PC-9 (cell line): ENCODE measurements around the gene NTSR2. TPM values are rescaled to one million over a fixed set of nuclear protein-coding genes. Genes with fewer than 3 reads are reported as not detected.

Experiments used
- BruUV-seq: library from RNA; stranded (reverse); fragments of 400-500 nt; replicated peaks from 2 replicates; lab custom pipeline; 2021; lab: Mats Ljungman, UMichigan
- CTCF ChIA-PET: fragments of 300-600 bp; sonication (Branson Sonifier 250); formaldehyde crosslinking; loops from one replicate; lab custom pipeline; 2022; ENCODE audit warnings: antibody characterized with exemption; lab: Charles Lee
- POLR2A ChIA-PET: fragments of 300-600 bp; sonication (Branson Sonifier 250); formaldehyde crosslinking; loops from one replicate; lab custom pipeline; 2022; ENCODE audit warnings: antibody characterized with exemption; ENCODE audit not compliant: unreplicated experiment; lab: Charles Lee
- DNase-seq, 2 experiments: peaks; one replicate each; pipeline versions ENCODE4 v3.0.0 to v3.0.0-alpha.2; 2015 to 2022; ENCODE audit warnings: mixed read lengths in 1 of 2
- H2AFZ ChIP-seq: fragments of 200-600 bp; sonication (generic); 2 replicates; pipeline ENCODE4 v1.8.1; 2017; ENCODE audit warnings: antibody characterized with exemption
- H3F3A ChIP-seq: fragments of 200-600 bp; sonication (generic); 2 replicates; pipeline ENCODE4 v1.8.1; 2017; ENCODE audit warnings: antibody characterized with exemption, mild to moderate bottlenecking, low read depth; ENCODE audit not compliant: insufficient read depth
- H3K27ac ChIP-seq: fragments of 200-600 bp; sonication (generic); 2 replicates; pipeline ENCODE4 v1.6.1; 2016; ENCODE audit warnings: mixed run types
- H3K27me3 ChIP-seq: fragments of 200-600 bp; sonication (generic); 2 replicates; pipeline ENCODE4 v1.6.1; 2016; ENCODE audit warnings: low read depth, mixed run types; ENCODE audit not compliant: insufficient read depth
- H3K36me3 ChIP-seq: fragments of 200-600 bp; sonication (generic); 2 replicates; pipeline ENCODE4 v1.6.1; 2016; ENCODE audit warnings: low read depth, mixed run types
- H3K4me1 ChIP-seq: fragments of 200-600 bp; sonication (generic); replicated peaks from 2 replicates; pipeline ENCODE4 v1.6.1; 2016; ENCODE audit warnings: mixed run types; ENCODE audit not compliant: insufficient read depth
- H3K4me2 ChIP-seq: fragments of 200-600 bp; sonication (generic); 2 replicates; pipeline ENCODE4 v1.6.1; 2017; ENCODE audit warnings: mixed run types
- H3K4me3 ChIP-seq: fragments of 200-600 bp; sonication (generic); 2 replicates; pipeline ENCODE4 v1.6.1; 2016; ENCODE audit warnings: mixed run types
- H3K79me2 ChIP-seq: fragments of 200-600 bp; sonication (generic); 2 replicates; pipeline ENCODE4 v1.6.1; 2017; ENCODE audit warnings: low read depth, mixed run types
- H3K9me2 ChIP-seq: fragments of 200-600 bp; sonication (generic); 2 replicates; pipeline ENCODE4 v1.8.1; 2017; ENCODE audit warnings: mild to moderate bottlenecking; ENCODE audit not compliant: insufficient read depth
- H3K9me3 ChIP-seq: fragments of 200-600 bp; sonication (generic); 2 replicates; pipeline ENCODE4 v1.8.1; 2016; ENCODE audit warnings: low read depth; ENCODE audit not compliant: insufficient read depth
- H4K20me1 ChIP-seq: fragments of 200-600 bp; sonication (generic); 2 replicates; pipeline ENCODE4 v1.8.1; 2017; ENCODE audit not compliant: insufficient read depth
- EZH2 ChIP-seq: fragments of 200-600 bp; sonication (generic); IDR thresholded peaks from 2 replicates; pipeline ENCODE4 v1.8.0; 2017; ENCODE audit warnings: antibody characterized with exemption, low read depth
- intact Hi-C: fragments of 100-400 bp; cut with micrococcal nuclease; formaldehyde crosslinking; loops from one replicate; pipeline ENCODE4 v1.10.0; 2022; ENCODE audit not compliant: unreplicated experiment
- total RNA-seq: library from RNA; stranded (reverse); gene quantifications from 2 replicates; pipeline ENCODE4 v1.2.3, GENCODE V29; 2021
- TF ChIP-seq, protein P1 (sequence below): fragments of 200-600 bp; sonication (generic); conservative IDR thresholded peaks from 2 replicates; pipeline ENCODE4 v1.6.1; 2017; ENCODE audit warnings: mixed run types, antibody characterized with exemption, mild to moderate bottlenecking, moderate library complexity

Gene NTSR2
- total RNA-seq, 1 experiment from 2014 or later = not detected

DNA sequence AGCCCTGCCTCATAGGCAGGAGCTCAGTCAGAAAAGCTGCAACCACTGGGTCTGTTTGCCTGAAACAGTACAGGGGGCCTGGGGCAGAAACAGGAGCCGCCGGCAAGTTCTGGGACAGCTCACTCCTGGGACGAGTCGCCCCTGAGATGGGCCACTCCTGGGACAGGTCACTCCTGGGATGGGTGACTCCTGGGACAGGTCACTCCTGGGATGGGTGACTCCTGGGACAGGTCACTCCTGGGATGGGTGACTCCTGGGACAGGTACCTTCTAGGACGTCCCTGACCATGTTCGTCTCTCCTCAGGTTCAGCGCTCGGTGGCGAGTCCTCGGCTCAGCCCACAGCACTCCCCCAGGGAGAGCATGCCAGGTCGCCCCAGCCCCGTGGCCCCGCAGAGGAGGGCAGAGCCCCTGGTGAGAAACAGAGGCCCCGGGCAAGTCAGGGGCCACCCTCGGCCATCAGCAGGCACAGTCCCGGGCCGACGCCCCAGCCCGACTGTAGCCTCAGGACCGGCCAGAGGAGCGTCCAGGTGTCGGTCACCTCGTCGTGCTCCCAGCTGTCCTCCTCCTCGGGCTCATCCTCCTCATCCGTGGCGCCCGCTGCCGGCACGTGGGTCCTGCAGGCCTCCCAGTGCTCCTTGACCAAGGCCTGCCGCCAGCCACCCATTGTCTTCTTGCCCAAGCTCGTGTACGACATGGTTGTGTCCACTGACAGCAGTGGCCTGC is 51.8 kb downstream of the NTSR2 start:
- H3K36me3 ChIP-seq = no peaks in the 10 kb centered on the region
- no peak overlapping the region for H3K4me3 ChIP-seq
- H3K9me2 ChIP-seq = no peaks in the 10 kb centered on the region
- ChIA-PET POLR2A (no interaction called here), CTCF (no interaction called here)
- no peaks in the 10 kb centered on the region for H3K79me2 ChIP-seq
- TF ChIP-seq EZH2 = no peak
- TF ChIP-seq, protein P1, sequence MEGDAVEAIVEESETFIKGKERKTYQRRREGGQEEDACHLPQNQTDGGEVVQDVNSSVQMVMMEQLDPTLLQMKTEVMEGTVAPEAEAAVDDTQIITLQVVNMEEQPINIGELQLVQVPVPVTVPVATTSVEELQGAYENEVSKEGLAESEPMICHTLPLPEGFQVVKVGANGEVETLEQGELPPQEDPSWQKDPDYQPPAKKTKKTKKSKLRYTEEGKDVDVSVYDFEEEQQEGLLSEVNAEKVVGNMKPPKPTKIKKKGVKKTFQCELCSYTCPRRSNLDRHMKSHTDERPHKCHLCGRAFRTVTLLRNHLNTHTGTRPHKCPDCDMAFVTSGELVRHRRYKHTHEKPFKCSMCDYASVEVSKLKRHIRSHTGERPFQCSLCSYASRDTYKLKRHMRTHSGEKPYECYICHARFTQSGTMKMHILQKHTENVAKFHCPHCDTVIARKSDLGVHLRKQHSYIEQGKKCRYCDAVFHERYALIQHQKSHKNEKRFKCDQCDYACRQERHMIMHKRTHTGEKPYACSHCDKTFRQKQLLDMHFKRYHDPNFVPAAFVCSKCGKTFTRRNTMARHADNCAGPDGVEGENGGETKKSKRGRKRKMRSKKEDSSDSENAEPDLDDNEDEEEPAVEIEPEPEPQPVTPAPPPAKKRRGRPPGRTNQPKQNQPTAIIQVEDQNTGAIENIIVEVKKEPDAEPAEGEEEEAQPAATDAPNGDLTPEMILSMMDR = no peak
- H3K27me3 ChIP-seq = peaks cover 24% of the 10 kb centered on the region; the same call in 1 of the 2 replicates
- intact Hi-C loops = no loop called here
- no peaks in the 10 kb centered on the region for H3K4me1 ChIP-seq
- BruUV-seq = no TSS peak
- no peak overlapping the region for H3K4me2 ChIP-seq
- no peaks in the 10 kb centered on the region for H3K9me3 ChIP-seq
- no peaks in the 10 kb centered on the region for H3F3A ChIP-seq
- no peaks in the 10 kb centered on the region for H4K20me1 ChIP-seq
- DNase-seq = no peak
- H3K27ac ChIP-seq = no peak overlapping the region
- no peak overlapping the region for H2AFZ ChIP-seq

DNA sequence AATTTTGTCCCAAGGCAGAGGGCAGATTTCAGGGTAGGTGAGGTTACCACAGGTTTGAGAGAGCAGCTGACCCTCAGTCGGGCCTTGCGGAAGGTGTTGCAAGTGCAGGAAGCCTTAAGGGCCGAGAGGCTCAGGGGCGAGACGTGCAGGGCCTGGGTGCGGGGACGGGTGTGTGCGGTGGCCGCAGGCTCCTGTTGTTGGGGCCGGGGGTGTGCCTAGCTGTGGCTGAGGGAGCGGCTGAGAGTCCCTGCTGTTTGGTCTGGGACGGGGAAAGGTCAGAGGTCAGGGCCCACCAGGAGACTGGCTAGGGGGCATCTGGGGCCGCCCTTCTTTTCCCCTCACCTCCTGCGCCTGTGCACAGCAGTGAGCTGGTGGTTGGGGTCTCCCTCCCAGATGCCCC is 52.5 kb downstream of the NTSR2 start:
- Histone ChIP-seq H3K9me3 (no peaks in the 10 kb centered on the region), H4K20me1 (no peaks in the 10 kb centered on the region), H3F3A (no peaks in the 10 kb centered on the region), H3K27ac (no peak overlapping the region), H2AFZ (no peak overlapping the region), H3K9me2 (no peaks in the 10 kb centered on the region), H3K4me3 (no peak overlapping the region), H3K27me3 (peaks cover 24% of the 10 kb centered on the region; the same call in 1 of the 2 replicates), H3K79me2 (no peaks in the 10 kb centered on the region), H3K4me2 (no peak overlapping the region), H3K4me1 (no peaks in the 10 kb centered on the region), H3K36me3 (no peaks in the 10 kb centered on the region)
- POLR2A ChIA-PET = no interaction called here
- intact Hi-C loops = no loop called here
- CTCF ChIA-PET = no interaction called here
- no TSS peak for BruUV-seq
- DNase-seq = no peak
- TF ChIP-seq EZH2 = no peak
- TF ChIP-seq, protein P1 = no peak

DNA sequence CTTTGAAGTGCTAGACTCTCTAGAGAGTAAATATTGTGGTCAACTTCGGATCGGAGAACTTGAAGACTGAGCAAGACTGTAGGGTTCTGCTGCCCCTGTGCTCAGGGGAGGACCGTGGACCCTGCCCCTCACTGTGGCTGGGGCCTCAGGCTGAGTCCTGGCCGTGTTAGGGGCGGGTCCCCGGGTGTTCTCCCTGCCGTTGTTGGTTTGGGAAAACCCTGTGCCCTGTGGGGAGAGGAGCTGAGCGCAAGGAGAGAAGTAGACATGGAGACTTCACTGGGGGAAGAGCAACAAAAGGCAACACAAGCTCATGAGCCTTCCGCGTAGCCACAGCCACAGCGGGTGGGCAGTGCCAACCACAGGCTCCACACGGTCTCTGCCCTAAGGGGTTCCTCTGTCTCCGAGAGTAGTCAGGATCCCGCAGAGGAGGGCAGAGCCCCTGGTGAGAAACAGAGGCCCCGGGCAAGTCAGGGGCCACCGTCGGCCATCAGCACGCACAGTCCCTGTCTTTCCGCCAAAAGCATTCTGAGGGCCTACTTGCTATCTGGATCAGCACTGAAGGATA is 53.1 kb downstream of the NTSR2 start:
- POLR2A ChIA-PET = no interaction called here
- no peak for TF ChIP-seq EZH2
- Histone ChIP-seq H3K27ac (no peak overlapping the region), H3K4me1 (0 out of 2 replicates have a peak, but pooled peaks cover 3% of the 10 kb centered on the region), H3K27me3 (peaks cover 24% of the 10 kb centered on the region; the same call in 1 of the 2 replicates), H3K9me2 (no peaks in the 10 kb centered on the region), H3K79me2 (no peaks in the 10 kb centered on the region), H3K9me3 (no peaks in the 10 kb centered on the region), H3F3A (no peaks in the 10 kb centered on the region), H4K20me1 (no peaks in the 10 kb centered on the region), H3K4me3 (no peak overlapping the region), H2AFZ (no peak overlapping the region), H3K36me3 (no peaks in the 10 kb centered on the region), H3K4me2 (no peak overlapping the region)
- BruUV-seq = no TSS peak
- intact Hi-C loops = no loop called here
- CTCF ChIA-PET = no interaction called here
- no peak for DNase-seq
